Activated T-helper 1 cell treated with anti-CD3 and anti-CD28 coated beads, Interleukin-2, amount 50 U/mL, for 16 hours (primary cell): Measurements from ENCODE around the gene CAPN7.

ENCODE experiments used
- DNase-seq, 2 donors: peaks; one replicate each; pipeline ENCODE4 v3.0.0-alpha.2; 2020; ENCODE audit warnings: low read depth in 1 of 2, low spot score in 1 of 2

Gene CAPN7

GRCh38 chr3:15294929-15295328 lies 88.9 kb downstream of the CAPN7 start:
- DNase-seq = no peak

GRCh38 chr3:15295506-15295905 lies 89.5 kb downstream of the CAPN7 start:
- DNase-seq = no peak

DNA sequence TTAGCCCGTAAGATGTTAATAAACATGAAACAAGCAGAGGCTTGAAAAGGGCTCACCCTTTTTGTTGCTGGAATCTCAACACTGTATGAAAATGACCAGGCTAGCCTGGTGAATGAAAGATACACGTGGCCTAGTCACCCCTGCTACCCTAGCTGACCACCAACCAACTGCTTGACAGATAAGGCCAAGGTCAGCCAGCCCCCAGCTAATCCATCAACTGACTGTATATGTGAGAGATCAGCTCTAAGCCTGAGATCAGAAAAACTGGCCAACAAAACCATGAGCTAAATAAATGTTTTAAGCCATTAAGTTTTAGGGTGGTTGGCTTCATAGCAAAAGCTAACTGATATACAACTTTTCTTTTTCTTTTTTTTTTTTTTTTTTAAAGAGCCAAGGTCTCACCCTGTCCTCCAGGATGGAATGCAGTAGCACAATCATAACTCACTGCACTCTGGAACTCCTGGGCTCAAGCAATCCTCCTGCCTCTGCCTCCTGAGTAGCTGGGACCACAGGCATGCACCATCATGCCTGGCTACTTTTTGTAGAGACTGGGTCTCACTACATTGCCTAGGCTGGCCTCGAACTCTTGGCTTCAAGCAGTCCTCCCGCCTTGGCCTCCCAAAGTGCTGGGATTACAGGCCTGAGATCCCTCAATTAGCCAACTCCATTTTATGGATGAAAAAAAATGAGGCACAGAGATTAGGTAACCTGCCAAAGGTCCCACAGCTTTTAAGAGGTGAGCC lies 91.7 kb downstream of the CAPN7 start:
- DNase-seq = no peak

DNA sequence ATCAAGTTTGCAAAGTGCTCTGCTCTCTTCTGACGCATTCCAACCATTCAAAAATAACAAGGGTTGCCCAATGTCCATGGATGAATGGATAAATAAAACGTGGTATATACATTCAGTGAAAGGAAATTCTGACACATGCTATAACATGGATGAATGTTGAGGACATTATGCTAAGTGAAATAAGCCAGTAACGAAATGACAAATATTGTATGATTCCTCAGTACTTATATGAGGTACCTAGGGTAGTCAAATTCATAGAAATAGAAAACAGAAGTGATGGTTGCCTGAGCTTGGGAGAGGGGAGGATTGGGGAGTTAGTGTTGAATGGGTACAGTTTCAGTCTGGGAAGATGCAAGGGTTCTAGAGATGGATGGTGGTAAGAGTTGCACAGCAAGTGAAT lies 92.5 kb downstream of the CAPN7 start:
- DNase-seq = no peak

- no peak for DNase-seq
Observed at GRCh38 chr3:15299036-15299435, 93.0 kb downstream of the CAPN7 start.

- DNase-seq = no peak
Observed at GRCh38 chr3:15300323-15301078, 94.5 kb downstream of the CAPN7 start.

- no peak for DNase-seq
Observed at GRCh38 chr3:15301761-15302160, 95.7 kb downstream of the CAPN7 start.
